ENCODE data around the gene CACNA1B. TPM values are rescaled to one million over a fixed set of nuclear protein-coding genes. Genes with fewer than 3 reads are reported as not detected.

The CACNA1B gene
- total RNA-seq, 1 donor = under 0.01 TPM

- Histone ChIP-seq H3K36me3 (ENCODE audit: insufficient read depth, low read length) (no peaks in the 10 kb centered on the region), H2AFZ (ENCODE audit: low read length) (no peak overlapping the region), H3K4me2 (ENCODE audit: insufficient read depth, low read length) (no peak overlapping the region), H3K4me3 (ENCODE audit: insufficient read depth, low read length) (no peak overlapping the region), H3K79me2 (ENCODE audit: insufficient read depth, low read length) (no peaks in the 10 kb centered on the region), H3K9me3 (ENCODE audit: low read depth, low read length) (no peaks in the 10 kb centered on the region), H3K27me3 (ENCODE audit: insufficient read depth, low read length) (no peaks in the 10 kb centered on the region), H4K20me1 (ENCODE audit: insufficient read depth, low read length) (no peaks in the 10 kb centered on the region), H3K27ac (ENCODE audit: low read depth, low read length) (no peak overlapping the region), H3K4me1 (ENCODE audit: insufficient read depth, low read length) (no peaks in the 10 kb centered on the region)
- DNase-seq (ENCODE audit: insufficient read length, low spot score, missing footprints) = peak; percentile 14
- no peak for TF ChIP-seq CTCF (IDR thresholded peaks at IDR 0.05; ENCODE audit: extremely low read depth, low read depth, low read length)
These were observed 94.0 kb downstream of the CACNA1B start for GRCh38 chr9:137971477-137972138.

GRCh38 chr9:137972355-137972987 is 94.9 kb downstream of the CACNA1B start:
- peak; percentile 62 for DNase-seq (ENCODE audit: insufficient read length, low spot score, missing footprints)
- no peak for TF ChIP-seq CTCF (IDR thresholded peaks at IDR 0.05; ENCODE audit: extremely low read depth, low read depth, low read length)
- no peaks in the 10 kb centered on the region for H3K9me3 ChIP-seq (ENCODE audit: low read depth, low read length)

GRCh38 chr9:137972988-137973470 is 95.4 kb downstream of the CACNA1B start:
- H3K36me3 ChIP-seq (ENCODE audit: insufficient read depth, low read length) = no peaks in the 10 kb centered on the region
- H4K20me1 ChIP-seq (ENCODE audit: insufficient read depth, low read length) = no peaks in the 10 kb centered on the region
- no peak overlapping the region for H2AFZ ChIP-seq (ENCODE audit: low read length)
- H3K4me2 ChIP-seq (ENCODE audit: insufficient read depth, low read length) = no peak overlapping the region
- no peak overlapping the region for H3K4me3 ChIP-seq (ENCODE audit: insufficient read depth, low read length)
- no peaks in the 10 kb centered on the region for H3K79me2 ChIP-seq (ENCODE audit: insufficient read depth, low read length)
- no peak for DNase-seq (ENCODE audit: insufficient read length, low spot score, missing footprints)
- no peaks in the 10 kb centered on the region for H3K27me3 ChIP-seq (ENCODE audit: insufficient read depth, low read length)
- TF ChIP-seq CTCF (IDR thresholded peaks at IDR 0.05; ENCODE audit: extremely low read depth, low read depth, low read length) = no peak
- no peak overlapping the region for H3K27ac ChIP-seq (ENCODE audit: low read depth, low read length)
- no peaks in the 10 kb centered on the region for H3K4me1 ChIP-seq (ENCODE audit: insufficient read depth, low read length)
- no peaks in the 10 kb centered on the region for H3K9me3 ChIP-seq (ENCODE audit: low read depth, low read length)

More at GRCh38 chr9:137972355-137972987, 94.9 kb downstream of the CACNA1B start:
- H3K27ac ChIP-seq (ENCODE audit: low read depth, low read length) = no peak overlapping the region
- no peak overlapping the region for H2AFZ ChIP-seq (ENCODE audit: low read length)
- no peaks in the 10 kb centered on the region for H3K4me1 ChIP-seq (ENCODE audit: insufficient read depth, low read length)
- no peaks in the 10 kb centered on the region for H3K27me3 ChIP-seq (ENCODE audit: insufficient read depth, low read length)
- no peaks in the 10 kb centered on the region for H3K36me3 ChIP-seq (ENCODE audit: insufficient read depth, low read length)
- H3K4me2 ChIP-seq (ENCODE audit: insufficient read depth, low read length) = no peak overlapping the region
- H3K4me3 ChIP-seq (ENCODE audit: insufficient read depth, low read length) = no peak overlapping the region
- H3K79me2 ChIP-seq (ENCODE audit: insufficient read depth, low read length) = no peaks in the 10 kb centered on the region
- H4K20me1 ChIP-seq (ENCODE audit: insufficient read depth, low read length) = no peaks in the 10 kb centered on the region

GRCh38 chr9:137973829-137974416 is 96.3 kb downstream of the CACNA1B start:
- Histone ChIP-seq H3K9me3 (ENCODE audit: low read depth, low read length) (no peaks in the 10 kb centered on the region), H3K4me1 (ENCODE audit: insufficient read depth, low read length) (no peaks in the 10 kb centered on the region), H3K27me3 (ENCODE audit: insufficient read depth, low read length) (no peaks in the 10 kb centered on the region), H4K20me1 (ENCODE audit: insufficient read depth, low read length) (no peaks in the 10 kb centered on the region), H3K79me2 (ENCODE audit: insufficient read depth, low read length) (no peaks in the 10 kb centered on the region), H2AFZ (ENCODE audit: low read length) (no peak overlapping the region), H3K4me3 (ENCODE audit: insufficient read depth, low read length) (no peak overlapping the region), H3K4me2 (ENCODE audit: insufficient read depth, low read length) (no peak overlapping the region), H3K27ac (ENCODE audit: low read depth, low read length) (no peak overlapping the region), H3K36me3 (ENCODE audit: insufficient read depth, low read length) (no peaks in the 10 kb centered on the region)
- TF ChIP-seq CTCF (IDR thresholded peaks at IDR 0.05; ENCODE audit: extremely low read depth, low read depth, low read length) = no peak
- DNase-seq (ENCODE audit: insufficient read length, low spot score, missing footprints) = peak; percentile 13
